ENCODE data around the gene TGM2. TPM values are rescaled to one million over a fixed set of nuclear protein-coding genes. Genes with fewer than 3 reads are reported as not detected.

Gene TGM2
- total RNA-seq, 4 donors from 2014 or later = 14.2 to 52.0 (median 21.7) TPM

DNA sequence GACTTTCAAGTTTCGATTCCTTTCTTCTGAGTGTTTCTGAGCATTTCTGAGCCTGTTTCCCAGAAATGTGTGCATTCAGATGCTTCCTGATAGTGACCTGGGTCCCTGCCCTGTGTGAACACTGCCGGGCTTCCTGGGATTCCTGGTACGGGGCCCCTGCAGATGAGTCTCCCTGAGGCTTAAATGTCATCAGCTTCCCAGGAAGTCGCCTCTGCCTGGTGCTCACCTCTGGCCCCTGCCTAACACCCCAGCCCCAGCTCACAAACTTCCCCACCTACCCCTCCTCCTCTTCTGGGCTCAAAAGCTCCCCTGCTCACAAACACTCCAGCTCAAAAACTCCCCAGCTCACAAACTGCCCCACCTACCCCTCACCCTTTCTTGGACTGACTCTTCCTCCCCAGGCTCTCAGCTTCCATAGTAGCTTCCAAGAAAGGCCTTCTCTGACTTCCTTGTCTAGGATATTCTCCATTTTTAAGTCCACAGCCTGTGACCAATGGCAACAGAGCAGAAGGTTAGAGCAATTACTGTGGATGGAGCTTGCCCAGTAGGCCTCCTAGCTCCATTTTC is 42.0 kb downstream of the TGM2 start:
- H3K9me3 ChIP-seq = no peaks in the 10 kb centered on the region
- WGBS, 2 donors (ENCODE audit: low coverage in 1 of 2) = 27 to 41% methylated on average over 3 to 4 of the region's 4 CpGs
- TF ChIP-seq POLR2A (IDR thresholded peaks at IDR 0.05) (no peak), POLR2AphosphoS5 (IDR thresholded peaks at IDR 0.05) (peak in 1 of 3 donors; percentile 28)
- TF ChIP-seq, protein P1, sequence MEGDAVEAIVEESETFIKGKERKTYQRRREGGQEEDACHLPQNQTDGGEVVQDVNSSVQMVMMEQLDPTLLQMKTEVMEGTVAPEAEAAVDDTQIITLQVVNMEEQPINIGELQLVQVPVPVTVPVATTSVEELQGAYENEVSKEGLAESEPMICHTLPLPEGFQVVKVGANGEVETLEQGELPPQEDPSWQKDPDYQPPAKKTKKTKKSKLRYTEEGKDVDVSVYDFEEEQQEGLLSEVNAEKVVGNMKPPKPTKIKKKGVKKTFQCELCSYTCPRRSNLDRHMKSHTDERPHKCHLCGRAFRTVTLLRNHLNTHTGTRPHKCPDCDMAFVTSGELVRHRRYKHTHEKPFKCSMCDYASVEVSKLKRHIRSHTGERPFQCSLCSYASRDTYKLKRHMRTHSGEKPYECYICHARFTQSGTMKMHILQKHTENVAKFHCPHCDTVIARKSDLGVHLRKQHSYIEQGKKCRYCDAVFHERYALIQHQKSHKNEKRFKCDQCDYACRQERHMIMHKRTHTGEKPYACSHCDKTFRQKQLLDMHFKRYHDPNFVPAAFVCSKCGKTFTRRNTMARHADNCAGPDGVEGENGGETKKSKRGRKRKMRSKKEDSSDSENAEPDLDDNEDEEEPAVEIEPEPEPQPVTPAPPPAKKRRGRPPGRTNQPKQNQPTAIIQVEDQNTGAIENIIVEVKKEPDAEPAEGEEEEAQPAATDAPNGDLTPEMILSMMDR (IDR thresholded peaks at IDR 0.05) = no peak
- intact Hi-C loops (cut with DNase I; ENCODE audit: low total_unique reads) (no loop called here), in situ Hi-C loops (cut with MboI; ENCODE audit: low pct_ligation_motif_present in 1 of 4, low pct_unique_long_range_greater_than_20kb in 1 of 4, low sequenced_read_pairs in 3 of 4) (no loop called here)
- no peak for DNase-seq
- no peaks in the 10 kb centered on the region for H3K27me3 ChIP-seq
- H3K36me3 ChIP-seq = no peaks in the 10 kb centered on the region
- peaks cover 7 to 32% (median 24%) of the 10 kb centered on the region in 4 donors for H3K4me1 ChIP-seq
- peak overlapping the region; percentile 28 to 62 (median 44) for H3K27ac ChIP-seq
- H3K4me3 ChIP-seq = no peak overlapping the region

DNA sequence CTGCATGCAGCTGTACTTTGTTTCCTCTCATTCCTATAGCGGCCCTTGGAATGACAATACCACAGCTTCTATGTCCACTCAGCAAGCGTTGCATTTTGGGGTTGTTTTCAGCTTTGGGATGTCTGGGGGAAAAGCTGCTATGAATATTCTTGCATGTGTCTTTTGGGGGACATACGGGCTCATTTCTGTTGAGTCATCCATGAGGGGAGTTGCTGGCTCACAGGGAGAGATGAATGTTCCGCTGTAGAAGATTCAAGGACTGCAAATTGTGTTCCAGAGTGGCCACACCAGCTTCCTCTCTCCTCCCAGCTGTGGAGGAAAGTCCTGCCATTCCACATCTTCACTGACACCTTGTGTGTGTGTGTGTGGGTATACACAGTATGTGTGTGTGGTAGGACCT is 43.3 kb downstream of the TGM2 start:
- WGBS, 2 donors (ENCODE audit: low coverage in 1 of 2) = 82 to 100% methylated on average over 2 to 4 of the region's 4 CpGs
- DNase-seq = no peak
- Histone ChIP-seq H3K4me1 (peaks cover 7 to 25% (median 18%) of the 10 kb centered on the region in 4 donors), H3K36me3 (no peaks in the 10 kb centered on the region), H3K9me3 (no peaks in the 10 kb centered on the region), H3K4me3 (no peak overlapping the region), H3K27ac (no peak overlapping the region), H3K27me3 (no peaks in the 10 kb centered on the region)
- intact Hi-C loops (cut with DNase I; ENCODE audit: low total_unique reads) (no loop called here), in situ Hi-C loops (cut with MboI; ENCODE audit: low pct_ligation_motif_present in 1 of 4, low pct_unique_long_range_greater_than_20kb in 1 of 4, low sequenced_read_pairs in 3 of 4) (no loop called here)
- TF ChIP-seq POLR2A (IDR thresholded peaks at IDR 0.05) = no peak
- TF ChIP-seq POLR2AphosphoS5 (IDR thresholded peaks at IDR 0.05) = no peak
- TF ChIP-seq, protein P1 (IDR thresholded peaks at IDR 0.05) = no peak
- no peak for TF ChIP-seq EP300 (IDR thresholded peaks at IDR 0.05; ENCODE audit: low read depth)

DNA sequence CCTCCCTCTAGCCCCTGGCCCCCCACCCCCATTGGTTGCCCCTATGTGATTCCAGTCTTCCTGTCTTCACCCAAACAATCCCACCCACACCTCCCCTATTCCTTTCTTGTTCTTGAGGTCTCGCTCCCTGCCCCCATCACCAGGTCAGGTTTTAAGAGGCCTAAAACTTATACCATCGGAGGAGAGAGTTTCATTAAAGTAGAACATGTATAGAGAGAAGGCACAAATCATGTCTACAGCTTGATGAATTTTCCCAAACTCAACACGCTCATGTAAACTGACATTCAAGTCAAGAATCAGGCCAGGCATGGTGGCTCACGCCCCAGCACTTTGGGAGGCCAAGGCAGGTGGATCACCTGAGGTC is 44.5 kb downstream of the TGM2 start:
- H3K4me1 ChIP-seq = peaks cover 6 to 13% (median 9%) of the 10 kb centered on the region in 4 donors
- intact Hi-C loops (cut with DNase I; ENCODE audit: low total_unique reads) (no loop called here), in situ Hi-C loops (cut with MboI; ENCODE audit: low pct_ligation_motif_present in 1 of 4, low pct_unique_long_range_greater_than_20kb in 1 of 4, low sequenced_read_pairs in 3 of 4) (no loop called here)
- H3K36me3 ChIP-seq = no peaks in the 10 kb centered on the region
- no peak overlapping the region for H3K27ac ChIP-seq
- TF ChIP-seq POLR2A (IDR thresholded peaks at IDR 0.05) = no peak
- H3K4me3 ChIP-seq = no peak overlapping the region
- no peaks in the 10 kb centered on the region for H3K27me3 ChIP-seq
- no peak for DNase-seq
- WGBS, 2 donors (ENCODE audit: low coverage in 1 of 2) = 93% methylated on average over 4 of the region's 4 CpGs; no CpG with 5 or more reads in 1 of the 2 donors
- no peaks in the 10 kb centered on the region for H3K9me3 ChIP-seq

DNA sequence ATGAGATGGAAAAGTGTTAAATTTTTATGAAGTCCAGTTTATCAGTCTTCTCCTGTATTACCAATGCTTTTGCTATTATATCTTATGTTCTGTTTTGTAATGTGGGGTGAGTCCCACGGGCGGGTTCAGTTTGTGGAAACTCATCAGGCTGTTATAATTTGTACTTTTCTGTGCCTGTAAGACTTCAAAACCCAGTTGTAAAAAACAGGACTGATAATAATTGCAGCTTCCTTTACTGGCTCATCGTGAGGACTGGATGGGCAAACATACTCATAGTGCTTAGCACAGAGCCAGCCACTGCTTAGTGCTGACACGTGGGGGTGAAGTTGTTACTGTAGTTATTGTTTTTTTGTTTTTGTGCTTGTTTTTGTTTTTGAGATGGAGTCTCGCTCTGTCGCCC is 45.6 kb downstream of the TGM2 start:
- DNase-seq = no peak
- Histone ChIP-seq H3K4me3 (no peak overlapping the region), H3K27me3 (no peaks in the 10 kb centered on the region), H3K4me1 (peaks cover 0 to 5% (median 2%) of the 10 kb centered on the region in 4 donors), H3K27ac (no peak overlapping the region), H3K36me3 (no peaks in the 10 kb centered on the region), H3K9me3 (no peaks in the 10 kb centered on the region)
- TF ChIP-seq POLR2A (IDR thresholded peaks at IDR 0.05) = no peak
- no peak for TF ChIP-seq POLR2AphosphoS5 (IDR thresholded peaks at IDR 0.05)
- TF ChIP-seq, protein P1 (IDR thresholded peaks at IDR 0.05) = no peak
- no peak for TF ChIP-seq EP300 (IDR thresholded peaks at IDR 0.05; ENCODE audit: low read depth)
- intact Hi-C loops (cut with DNase I; ENCODE audit: low total_unique reads) = no loop called here
- in situ Hi-C loops (cut with MboI; ENCODE audit: low pct_ligation_motif_present in 1 of 4, low pct_unique_long_range_greater_than_20kb in 1 of 4, low sequenced_read_pairs in 3 of 4) = no loop called here
- 74 to 77% methylated on average over 4 to 6 of the region's 6 CpGs for WGBS, 2 donors (ENCODE audit: low coverage in 1 of 2)

DNA sequence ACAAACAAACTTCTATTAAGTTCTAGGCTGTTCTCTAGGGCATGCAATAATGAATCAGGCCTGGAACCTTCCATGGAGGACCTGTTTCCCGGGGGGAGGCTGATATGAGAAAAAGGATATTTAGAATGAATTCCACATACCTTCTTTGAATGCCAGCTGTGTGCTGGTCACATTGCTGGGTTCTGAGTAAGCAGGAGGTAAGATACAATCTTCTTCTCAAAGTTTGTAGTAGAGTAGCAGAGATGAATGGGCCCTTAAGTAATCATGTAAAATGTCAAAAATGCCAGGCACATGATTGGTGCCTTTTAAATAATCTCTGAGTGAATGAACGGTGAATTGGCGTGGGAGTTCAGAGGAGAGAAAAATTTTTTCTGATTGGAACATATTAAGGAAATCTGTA is 47.4 kb downstream of the TGM2 start:
- no peaks in the 10 kb centered on the region for H3K9me3 ChIP-seq
- no peak overlapping the region for H3K27ac ChIP-seq
- H3K27me3 ChIP-seq = no peaks in the 10 kb centered on the region
- DNase-seq = no peak
- H3K36me3 ChIP-seq = no peaks in the 10 kb centered on the region
- TF ChIP-seq EP300 (IDR thresholded peaks at IDR 0.05; ENCODE audit: low read depth) (no peak), POLR2A (IDR thresholded peaks at IDR 0.05) (no peak), POLR2AphosphoS5 (IDR thresholded peaks at IDR 0.05) (no peak)
- TF ChIP-seq, protein P1 (IDR thresholded peaks at IDR 0.05) = no peak
- H3K4me1 ChIP-seq = peaks cover 0 to 4% (median 0%) of the 10 kb centered on the region in 4 donors
- WGBS, 2 donors (ENCODE audit: low coverage in 1 of 2) = 84 to 93% methylated on average over 3 of the region's 3 CpGs
- in situ Hi-C loops (cut with MboI; ENCODE audit: low pct_ligation_motif_present in 1 of 4, low pct_unique_long_range_greater_than_20kb in 1 of 4, low sequenced_read_pairs in 3 of 4) (no loop called here), intact Hi-C loops (cut with DNase I; ENCODE audit: low total_unique reads) (no loop called here)
- H3K4me3 ChIP-seq = no peak overlapping the region
